ENCODE data around the gene CHKA.

CHKA gene

GRCh38 chr11:68128682-68129327 is 7.6 kb upstream of the CHKA start:
- H3K9ac ChIP-seq (ENCODE audit: low read length): no peak overlapping the region
- no peak for TF ChIP-seq EZH2phosphoT487 (IDR thresholded peaks at IDR 0.05; ENCODE audit: low read length)
- TF ChIP-seq EZH2 (optimal IDR thresholded peaks at IDR 0.05; ENCODE audit: low read depth, low read length): no peak
- TF ChIP-seq CTCF (IDR thresholded peaks at IDR 0.05; ENCODE audit: low read length): no peak
- H3K9me2 ChIP-seq (replicated peaks; ENCODE audit: insufficient read depth, low read length): no peaks in the 10 kb centered on the region
- no peak overlapping the region for H2AFZ ChIP-seq (ENCODE audit: low read length)
- H3K4me3 ChIP-seq (ENCODE audit: low read length): no peak overlapping the region
- H3K36me3 ChIP-seq (replicated peaks; ENCODE audit: insufficient read depth, low read length): no peaks in the 10 kb centered on the region
- H3K4me1 ChIP-seq (ENCODE audit: low read length): no peaks in the 10 kb centered on the region
- H3K9me3 ChIP-seq (replicated peaks; ENCODE audit: insufficient read depth, low read length): no peaks in the 10 kb centered on the region
- no peaks in the 10 kb centered on the region for H3K79me2 ChIP-seq (ENCODE audit: low read length)
- H3K4me2 ChIP-seq (ENCODE audit: low read depth, low read length): no peak overlapping the region
- no peak overlapping the region for H3K27ac ChIP-seq (ENCODE audit: low read length)
- no peaks in the 10 kb centered on the region for H3K27me3 ChIP-seq (replicated peaks; ENCODE audit: insufficient read depth, low read length)
- DNase-seq: no peak
- H4K20me1 ChIP-seq (ENCODE audit: insufficient read depth, low read length): no peaks in the 10 kb centered on the region
- no peaks in the 10 kb centered on the region for H3F3A ChIP-seq (ENCODE audit: insufficient read depth, low read length)

- Histone ChIP-seq H3K9ac (ENCODE audit: low read length) (no peak overlapping the region), H3K4me3 (ENCODE audit: low read length) (no peak overlapping the region)
These were observed 6.8 kb upstream of the CHKA start for GRCh38 chr11:68127714-68128681.

GRCh38 chr11:68125164-68125563 is 4.0 kb upstream of the CHKA start:
- H4K20me1 ChIP-seq (ENCODE audit: insufficient read depth, low read length): no peaks in the 10 kb centered on the region
- no peak overlapping the region for H3K27ac ChIP-seq (ENCODE audit: low read length)
- H3K4me2 ChIP-seq (ENCODE audit: low read depth, low read length): no peak overlapping the region
- H2AFZ ChIP-seq (ENCODE audit: low read length): no peak overlapping the region
- H3K9ac ChIP-seq (ENCODE audit: low read length): no peak overlapping the region
- H3K79me2 ChIP-seq (ENCODE audit: low read length): peaks cover 3% of the 10 kb centered on the region
- no peaks in the 10 kb centered on the region for H3K9me3 ChIP-seq (replicated peaks; ENCODE audit: insufficient read depth, low read length)
- no peak overlapping the region for H3K4me3 ChIP-seq (ENCODE audit: low read length)
- H3K27me3 ChIP-seq (replicated peaks; ENCODE audit: insufficient read depth, low read length): no peaks in the 10 kb centered on the region
- no peaks in the 10 kb centered on the region for H3K36me3 ChIP-seq (replicated peaks; ENCODE audit: insufficient read depth, low read length)
- TF ChIP-seq EZH2 (optimal IDR thresholded peaks at IDR 0.05; ENCODE audit: low read depth, low read length): no peak
- no peak for TF ChIP-seq EZH2phosphoT487 (IDR thresholded peaks at IDR 0.05; ENCODE audit: low read length)
- no peak for TF ChIP-seq CTCF (IDR thresholded peaks at IDR 0.05; ENCODE audit: low read length)
- no peak for DNase-seq
- no peaks in the 10 kb centered on the region for H3K9me2 ChIP-seq (replicated peaks; ENCODE audit: insufficient read depth, low read length)
- peaks cover 8% of the 10 kb centered on the region for H3K4me1 ChIP-seq (ENCODE audit: low read length)
- H3F3A ChIP-seq (ENCODE audit: insufficient read depth, low read length): peaks cover 2% of the 10 kb centered on the region; the same call in 1 of the 2 replicates

More at GRCh38 chr11:68127714-68128681, 6.8 kb upstream of the CHKA start:
- H3K36me3 ChIP-seq (replicated peaks; ENCODE audit: insufficient read depth, low read length): no peaks in the 10 kb centered on the region
- H3F3A ChIP-seq (ENCODE audit: insufficient read depth, low read length): no peaks in the 10 kb centered on the region
- no peaks in the 10 kb centered on the region for H3K4me1 ChIP-seq (ENCODE audit: low read length)
- no peaks in the 10 kb centered on the region for H3K9me3 ChIP-seq (replicated peaks; ENCODE audit: insufficient read depth, low read length)
- H3K27ac ChIP-seq (ENCODE audit: low read length): no peak overlapping the region
- no peak for TF ChIP-seq EZH2 (optimal IDR thresholded peaks at IDR 0.05; ENCODE audit: low read depth, low read length)
- H2AFZ ChIP-seq (ENCODE audit: low read length): no peak overlapping the region
- H3K4me2 ChIP-seq (ENCODE audit: low read depth, low read length): no peak overlapping the region
- DNase-seq: no peak
- no peaks in the 10 kb centered on the region for H3K79me2 ChIP-seq (ENCODE audit: low read length)
- no peaks in the 10 kb centered on the region for H3K9me2 ChIP-seq (replicated peaks; ENCODE audit: insufficient read depth, low read length)
- H3K27me3 ChIP-seq (replicated peaks; ENCODE audit: insufficient read depth, low read length): no peaks in the 10 kb centered on the region
- no peaks in the 10 kb centered on the region for H4K20me1 ChIP-seq (ENCODE audit: insufficient read depth, low read length)

Data from MM.1S (cell line).